RWPE2 (cell line): Measurements from ENCODE around the gene TBC1D16.
A peak's percentile ranks its signal among the peaks of the same experiment; 100 is the strongest.

Experiments used
- ATAC-seq: fragments of 200-7000 bp; cut with Tn5 transposase; 3 replicates; pipeline ENCODE4 v1.9.1; 2021; ENCODE audit warnings: low read depth
- DNase-seq: peaks from one replicate; pipeline ENCODE4 v3.0.0-alpha.2; 2020; ENCODE audit warnings: low spot score
- H3K27ac ChIP-seq: fragments of 450-650 bp; 2 replicates; pipeline ENCODE4 v1.5.1; 2017; ENCODE audit warnings: mild to moderate bottlenecking; ENCODE audit not compliant: poor library complexity, severe bottlenecking
- H3K27me3 ChIP-seq: fragments of 250-450 bp; sonication (Bioruptor Pico); 2 replicates; pipeline ENCODE4 v1.5.1; 2021; ENCODE audit warnings: mild to moderate bottlenecking, moderate library complexity; ENCODE audit not compliant: insufficient read depth, poor library complexity, severe bottlenecking
- H3K36me3 ChIP-seq: fragments of 250-450 bp; sonication (Bioruptor Pico); 2 replicates; pipeline ENCODE4 v1.5.1; 2020; ENCODE audit warnings: low read depth, mild to moderate bottlenecking, moderate library complexity
- H3K4me1 ChIP-seq: fragments of 250-450 bp; sonication (Bioruptor Pico); 2 replicates; pipeline ENCODE4 v1.5.1; 2021; ENCODE audit warnings: mild to moderate bottlenecking, moderate library complexity; ENCODE audit not compliant: insufficient read depth, poor library complexity, severe bottlenecking
- H3K4me3 ChIP-seq: fragments of 250-450 bp; sonication (Bioruptor Pico); 2 replicates; pipeline ENCODE4 v1.5.1; 2021; ENCODE audit warnings: mild to moderate bottlenecking, moderate library complexity; ENCODE audit not compliant: severe bottlenecking
- H3K9me3 ChIP-seq: fragments of 250-450 bp; sonication (Bioruptor Pico); 2 replicates; pipeline ENCODE4 v1.5.1; 2021; ENCODE audit warnings: mild to moderate bottlenecking, moderate library complexity; ENCODE audit not compliant: severe bottlenecking
- TF ChIP-seq, protein P1 (sequence below): fragments of 450-650 bp; IDR thresholded peaks from one replicate; pipeline ENCODE4 v1.5.1; 2017; ENCODE audit warnings: mild to moderate bottlenecking, moderate library complexity; ENCODE audit not compliant: poor library complexity, severe bottlenecking

The TBC1D16 gene

GRCh38 chr17:79917902-79918484 lies 117.7 kb downstream of the TBC1D16 start:
- H3K36me3 ChIP-seq: no peaks in the 10 kb centered on the region
- H3K9me3 ChIP-seq: no peaks in the 10 kb centered on the region
- peaks cover 19% of the 10 kb centered on the region for H3K4me1 ChIP-seq
- no peak overlapping the region for H3K27ac ChIP-seq
- no peak for ATAC-seq
- peak; percentile 54 for DNase-seq
- TF ChIP-seq, protein P1, sequence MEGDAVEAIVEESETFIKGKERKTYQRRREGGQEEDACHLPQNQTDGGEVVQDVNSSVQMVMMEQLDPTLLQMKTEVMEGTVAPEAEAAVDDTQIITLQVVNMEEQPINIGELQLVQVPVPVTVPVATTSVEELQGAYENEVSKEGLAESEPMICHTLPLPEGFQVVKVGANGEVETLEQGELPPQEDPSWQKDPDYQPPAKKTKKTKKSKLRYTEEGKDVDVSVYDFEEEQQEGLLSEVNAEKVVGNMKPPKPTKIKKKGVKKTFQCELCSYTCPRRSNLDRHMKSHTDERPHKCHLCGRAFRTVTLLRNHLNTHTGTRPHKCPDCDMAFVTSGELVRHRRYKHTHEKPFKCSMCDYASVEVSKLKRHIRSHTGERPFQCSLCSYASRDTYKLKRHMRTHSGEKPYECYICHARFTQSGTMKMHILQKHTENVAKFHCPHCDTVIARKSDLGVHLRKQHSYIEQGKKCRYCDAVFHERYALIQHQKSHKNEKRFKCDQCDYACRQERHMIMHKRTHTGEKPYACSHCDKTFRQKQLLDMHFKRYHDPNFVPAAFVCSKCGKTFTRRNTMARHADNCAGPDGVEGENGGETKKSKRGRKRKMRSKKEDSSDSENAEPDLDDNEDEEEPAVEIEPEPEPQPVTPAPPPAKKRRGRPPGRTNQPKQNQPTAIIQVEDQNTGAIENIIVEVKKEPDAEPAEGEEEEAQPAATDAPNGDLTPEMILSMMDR: no peak
- no peaks in the 10 kb centered on the region for H3K27me3 ChIP-seq
- H3K4me3 ChIP-seq: no peak overlapping the region

DNA sequence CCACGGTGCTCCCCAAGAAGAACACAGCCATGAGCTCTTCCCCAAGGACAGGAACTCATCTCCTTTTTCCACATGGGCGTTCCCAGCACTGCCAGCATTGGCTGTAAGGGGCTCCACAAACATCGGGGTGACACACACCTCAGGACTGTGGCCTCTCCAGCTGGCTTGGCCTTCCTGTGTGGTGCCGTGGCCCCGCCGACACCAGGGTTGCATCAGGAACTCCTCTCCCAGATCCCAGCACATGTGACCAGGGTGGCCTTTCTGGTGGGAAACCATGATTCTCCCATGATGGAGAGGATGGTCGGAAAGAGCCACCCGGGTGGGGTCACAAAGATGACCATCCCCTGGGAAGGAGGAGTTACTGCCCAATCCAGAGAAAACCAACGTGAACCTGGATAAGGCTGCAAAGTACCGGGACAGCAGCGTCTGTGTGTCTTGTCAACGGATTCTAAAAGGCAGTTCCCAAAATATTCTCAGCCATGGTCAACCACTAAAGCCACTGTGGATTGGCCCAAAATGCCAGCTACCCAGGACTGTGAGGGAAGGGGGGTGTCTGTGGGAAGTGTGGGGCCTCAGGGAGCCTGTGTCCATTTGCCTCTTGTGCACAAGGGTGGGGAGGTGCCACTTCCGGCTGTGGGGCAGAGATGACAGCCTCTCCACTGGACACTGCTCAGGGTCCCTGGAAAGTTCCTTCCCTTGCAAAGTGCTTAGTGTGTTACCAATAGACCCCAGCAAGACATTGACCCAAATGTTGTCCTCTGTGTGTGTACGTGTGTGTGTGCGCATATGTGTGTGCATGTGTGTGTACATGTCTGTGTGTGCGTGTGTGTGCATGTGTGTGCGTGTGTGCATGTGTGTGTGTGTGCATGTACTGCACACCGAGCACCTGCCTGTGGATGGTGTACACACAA lies 118.4 kb downstream of the TBC1D16 start:
- Histone ChIP-seq H3K27me3 (no peaks in the 10 kb centered on the region), H3K4me3 (no peak overlapping the region), H3K9me3 (no peaks in the 10 kb centered on the region), H3K4me1 (peaks cover 19% of the 10 kb centered on the region), H3K36me3 (no peaks in the 10 kb centered on the region), H3K27ac (no peak overlapping the region)
- TF ChIP-seq, protein P1: no peak
- ATAC-seq: no peak
- no peak for DNase-seq

- DNase-seq (no peak), ATAC-seq (no peak)
- Histone ChIP-seq H3K9me3 (no peaks in the 10 kb centered on the region), H3K27me3 (no peaks in the 10 kb centered on the region), H3K36me3 (no peaks in the 10 kb centered on the region), H3K4me1 (peaks cover 19% of the 10 kb centered on the region), H3K27ac (no peak overlapping the region), H3K4me3 (no peak overlapping the region)
- TF ChIP-seq, protein P1: peak; percentile 46
Observed at GRCh38 chr17:79916506-79916905, 119.2 kb downstream of the TBC1D16 start.

GRCh38 chr17:79915850-79916430 lies 119.7 kb downstream of the TBC1D16 start:
- TF ChIP-seq, protein P1: peak; percentile 79
- Histone ChIP-seq H3K27me3 (no peaks in the 10 kb centered on the region), H3K4me3 (no peak overlapping the region), H3K4me1 (peaks cover 19% of the 10 kb centered on the region), H3K9me3 (no peaks in the 10 kb centered on the region), H3K27ac (no peak overlapping the region), H3K36me3 (no peaks in the 10 kb centered on the region)
- peak; percentile 95 for DNase-seq
- peak; percentile 83 for ATAC-seq
